ENCODE results near the gene TIMP4.

GRCh38 chr3:12185172-12185710 lies 26.5 kb upstream of the TIMP4 start:
- TF ChIP-seq POLR2A (IDR thresholded peaks at IDR 0.05; ENCODE audit: low read depth, low read length) (no peak), MAFK (IDR thresholded peaks at IDR 0.05; ENCODE audit: low read depth, low read length) (no peak), CHD1 (IDR thresholded peaks at IDR 0.05; ENCODE audit: low read depth, low read length) (no peak), MAZ (IDR thresholded peaks at IDR 0.05; ENCODE audit: borderline replicate concordance, low read depth, low read length) (no peak), USF2 (IDR thresholded peaks at IDR 0.05; ENCODE audit: low read depth, low read length) (no peak), RFX5 (IDR thresholded peaks at IDR 0.05; ENCODE audit: low read depth, low read length) (no peak), RAD21 (IDR thresholded peaks at IDR 0.05; ENCODE audit: low read length) (no peak), ELK1 (IDR thresholded peaks at IDR 0.05; ENCODE audit: borderline replicate concordance, low read depth, low read length) (no peak), SMC3 (IDR thresholded peaks at IDR 0.05; ENCODE audit: low read depth, low read length) (no peak)
- TF ChIP-seq, protein P1, sequence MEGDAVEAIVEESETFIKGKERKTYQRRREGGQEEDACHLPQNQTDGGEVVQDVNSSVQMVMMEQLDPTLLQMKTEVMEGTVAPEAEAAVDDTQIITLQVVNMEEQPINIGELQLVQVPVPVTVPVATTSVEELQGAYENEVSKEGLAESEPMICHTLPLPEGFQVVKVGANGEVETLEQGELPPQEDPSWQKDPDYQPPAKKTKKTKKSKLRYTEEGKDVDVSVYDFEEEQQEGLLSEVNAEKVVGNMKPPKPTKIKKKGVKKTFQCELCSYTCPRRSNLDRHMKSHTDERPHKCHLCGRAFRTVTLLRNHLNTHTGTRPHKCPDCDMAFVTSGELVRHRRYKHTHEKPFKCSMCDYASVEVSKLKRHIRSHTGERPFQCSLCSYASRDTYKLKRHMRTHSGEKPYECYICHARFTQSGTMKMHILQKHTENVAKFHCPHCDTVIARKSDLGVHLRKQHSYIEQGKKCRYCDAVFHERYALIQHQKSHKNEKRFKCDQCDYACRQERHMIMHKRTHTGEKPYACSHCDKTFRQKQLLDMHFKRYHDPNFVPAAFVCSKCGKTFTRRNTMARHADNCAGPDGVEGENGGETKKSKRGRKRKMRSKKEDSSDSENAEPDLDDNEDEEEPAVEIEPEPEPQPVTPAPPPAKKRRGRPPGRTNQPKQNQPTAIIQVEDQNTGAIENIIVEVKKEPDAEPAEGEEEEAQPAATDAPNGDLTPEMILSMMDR (conservative IDR thresholded peaks at IDR 0.05; ENCODE audit: low read depth, low read length), result no peak
